ENCODE measurements around the gene NUPR1.
"Not testable (repeated sequence)": the region's sequence is repeated elsewhere in the genome, so short reads cannot be mapped to it uniquely, and the experiment has no call there.

Gene NUPR1

DNA sequence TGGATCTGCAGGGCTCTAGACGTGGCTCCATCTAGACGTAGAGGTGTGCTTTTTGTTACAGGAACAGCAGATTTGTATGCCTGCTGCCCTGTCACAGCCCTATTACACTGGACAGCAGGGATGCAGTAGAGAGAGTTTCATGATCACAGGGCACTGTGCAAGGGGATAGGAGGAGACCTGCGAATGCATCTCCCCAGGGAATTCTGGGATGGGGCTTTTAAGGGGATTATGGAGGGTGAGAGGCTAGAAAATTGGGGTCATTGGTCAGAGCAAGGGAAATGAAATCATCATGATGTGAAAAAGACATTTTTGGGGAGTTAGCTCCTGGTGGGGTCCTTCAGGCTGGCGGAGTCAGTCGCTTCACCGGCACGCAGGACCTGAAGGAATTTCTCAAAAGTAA, 3.9 kb upstream of the NUPR1 start:
- TF ChIP-seq POLR2A (IDR thresholded peaks at IDR 0.05; ENCODE audit: low read length) (no peak), GATA1 (IDR thresholded peaks at IDR 0.05; ENCODE audit: low read depth, low read length) (no peak)
- DNase-seq, result no peak

- no peak for DNase-seq
- TF ChIP-seq GATA1 (IDR thresholded peaks at IDR 0.05; ENCODE audit: low read depth, low read length) (no peak), POLR2A (IDR thresholded peaks at IDR 0.05; ENCODE audit: low read length) (no peak)
Observed at GRCh38 chr16:28540346-28540745, 1.6 kb upstream of the NUPR1 start.

GRCh38 chr16:28537964-28538732, 626 bp downstream of the NUPR1 start:
- DNase-seq, result no peak
- no peak for TF ChIP-seq GATA1 (IDR thresholded peaks at IDR 0.05; ENCODE audit: low read depth, low read length)
- TF ChIP-seq POLR2A (IDR thresholded peaks at IDR 0.05; ENCODE audit: low read length), result no peak

DNA sequence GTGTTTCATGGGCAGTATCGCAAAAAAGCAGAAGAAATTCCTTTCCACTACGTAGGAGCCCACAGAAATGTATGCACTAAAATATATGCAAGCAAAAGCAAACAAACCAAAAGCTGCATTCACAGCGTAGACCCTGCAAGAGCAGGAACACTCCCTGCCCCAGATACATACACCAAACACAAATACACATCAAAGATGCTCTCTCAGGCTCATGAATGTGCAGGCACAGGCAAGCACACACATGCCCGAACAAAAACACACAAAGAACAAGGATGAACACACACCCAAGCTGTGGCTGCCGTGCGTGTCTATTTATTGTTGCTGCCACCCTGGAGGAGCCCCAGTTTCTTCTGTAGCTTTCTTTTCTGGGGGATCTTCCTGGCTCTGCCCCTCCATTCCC, 1.7 kb downstream of the NUPR1 start:
- no peak for DNase-seq
- no peak for TF ChIP-seq GATA1 (IDR thresholded peaks at IDR 0.05; ENCODE audit: low read depth, low read length)
- TF ChIP-seq POLR2A (IDR thresholded peaks at IDR 0.05; ENCODE audit: low read length), result no peak

DNA sequence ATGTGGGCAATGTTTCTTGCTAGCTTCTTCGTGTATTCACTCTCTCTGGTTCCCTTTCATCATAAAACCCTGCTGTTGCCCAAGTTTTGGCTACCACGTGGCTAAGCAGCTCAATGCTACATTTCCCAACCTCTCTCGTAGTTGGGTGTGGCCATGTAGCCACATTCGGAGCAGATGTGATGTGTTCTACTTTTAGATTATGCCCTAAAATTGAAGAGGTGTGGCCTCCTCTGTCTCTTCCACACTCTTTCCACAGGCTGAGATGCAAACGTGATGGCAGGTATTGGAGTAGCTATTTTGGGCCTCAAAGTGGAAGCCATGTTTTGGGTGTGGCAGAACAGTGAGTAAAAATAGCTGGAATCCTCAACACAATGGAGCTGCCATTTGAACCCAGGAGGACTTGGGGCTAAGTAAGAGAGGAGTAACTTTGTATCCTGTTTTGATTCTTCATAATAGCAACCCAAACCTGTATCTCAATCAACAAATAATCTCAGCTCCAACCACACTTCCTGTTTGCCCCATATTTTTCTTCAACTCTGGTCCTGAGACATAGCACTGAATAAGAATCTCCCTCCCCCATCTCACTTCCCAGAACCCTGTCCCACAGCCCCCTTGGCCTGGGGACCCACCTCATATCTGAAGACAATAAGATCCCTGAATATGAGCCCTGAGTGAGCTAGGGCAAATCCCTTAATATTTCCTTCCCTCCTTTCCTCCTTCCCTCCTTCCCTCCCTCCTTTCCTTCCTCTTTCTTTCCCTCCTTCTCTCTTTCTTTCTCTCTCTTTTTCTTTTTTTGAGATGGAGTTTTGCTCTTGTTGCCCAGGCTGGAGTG, 4.0 kb downstream of the NUPR1 start:
- TF ChIP-seq GATA1 (IDR thresholded peaks at IDR 0.05; ENCODE audit: low read depth, low read length) (no peak), POLR2A (IDR thresholded peaks at IDR 0.05; ENCODE audit: low read length) (no peak)
- no peak for DNase-seq

DNA sequence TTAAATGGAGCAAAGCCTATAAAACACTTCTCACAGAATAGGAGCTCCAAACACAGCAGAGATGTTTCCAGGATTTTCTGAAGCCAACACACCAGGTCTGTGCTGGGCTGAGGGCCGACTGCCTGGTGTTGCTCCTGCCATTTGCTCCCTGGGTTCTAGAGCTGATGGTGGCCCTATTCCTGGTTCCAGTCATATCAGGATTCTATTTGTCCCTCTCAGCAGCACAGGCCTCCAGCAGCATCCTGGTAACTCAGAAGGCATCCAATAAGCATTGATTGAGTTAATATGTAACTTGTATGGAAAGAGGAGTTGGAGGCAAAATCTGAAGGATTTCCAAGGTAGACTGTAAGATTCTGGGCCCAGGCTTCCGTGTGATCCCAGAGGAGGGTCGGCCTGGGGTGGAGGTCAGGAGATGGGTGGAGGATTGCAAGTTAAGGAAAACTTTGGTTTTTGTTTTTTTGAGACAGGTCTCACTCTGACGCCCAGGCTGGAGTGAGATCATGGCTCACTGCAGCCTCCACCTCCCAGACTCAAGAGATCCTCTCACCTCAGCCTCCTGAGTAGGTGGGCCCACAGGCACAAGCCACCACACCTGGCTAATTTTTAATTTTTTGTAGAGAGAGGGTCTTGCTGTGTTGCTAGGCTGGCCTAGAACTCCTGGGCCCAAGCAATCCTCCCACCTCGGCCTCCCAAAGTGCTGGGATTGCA, 5.7 kb downstream of the NUPR1 start:
- TF ChIP-seq POLR2A (IDR thresholded peaks at IDR 0.05; ENCODE audit: low read length) (no peak), GATA1 (IDR thresholded peaks at IDR 0.05; ENCODE audit: low read depth, low read length) (no peak)
- no peak for DNase-seq

DNA sequence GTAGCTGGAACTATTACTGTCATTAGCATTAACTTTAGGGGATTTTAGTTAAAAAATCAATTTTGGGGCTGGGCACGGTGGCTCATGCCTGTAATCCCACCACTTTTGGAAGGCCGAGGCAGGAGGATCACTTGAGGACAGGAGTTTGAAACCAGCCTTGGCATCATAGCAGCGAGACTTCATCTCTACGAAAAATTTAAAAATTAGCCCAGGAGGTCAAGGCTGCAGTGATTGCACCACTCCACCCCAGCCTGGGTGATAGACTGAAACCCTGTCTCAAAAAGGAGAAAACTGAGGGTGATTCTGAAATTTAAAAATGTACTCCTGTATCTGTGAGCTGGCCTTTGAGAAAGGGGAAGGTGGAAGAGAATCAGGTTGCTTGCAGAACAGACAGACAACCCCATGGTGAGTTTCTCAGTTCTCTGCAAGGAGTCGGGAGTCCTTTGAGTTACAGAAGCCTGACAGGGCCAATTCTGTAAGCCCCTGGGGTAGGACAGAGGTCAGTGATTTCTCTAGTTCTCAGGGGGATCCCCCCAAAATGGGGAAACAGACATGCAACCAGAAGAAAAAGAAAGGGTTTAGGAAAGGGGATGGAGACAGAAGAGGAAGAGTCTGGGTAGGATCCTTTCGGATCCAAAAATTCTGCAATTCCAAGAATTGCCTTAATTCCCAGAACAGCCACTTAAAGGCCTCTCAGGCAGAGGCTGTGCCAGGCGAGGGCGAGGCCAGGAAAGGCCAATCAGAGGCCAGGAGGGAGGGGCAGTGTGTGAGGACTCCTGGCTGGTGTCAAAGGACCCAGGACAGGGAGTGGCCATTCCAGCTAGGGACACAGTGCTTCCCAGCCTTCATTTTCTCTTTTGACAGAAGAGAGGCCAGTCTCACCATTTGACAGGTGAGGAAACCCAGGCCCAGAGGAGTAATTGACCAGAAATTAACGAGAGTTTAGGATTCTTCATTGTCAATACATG, 6.7 kb downstream of the NUPR1 start:
- no peak for DNase-seq
- TF ChIP-seq POLR2A (IDR thresholded peaks at IDR 0.05; ENCODE audit: low read length) (no peak), GATA1 (IDR thresholded peaks at IDR 0.05; ENCODE audit: low read depth, low read length) (no peak)

- no peak for DNase-seq
Observed at GRCh38 chr16:28529124-28529523, 9.7 kb downstream of the NUPR1 start.

GRCh38 chr16:28528463-28528867, 10.3 kb downstream of the NUPR1 start:
- no peak for TF ChIP-seq GATA1 (IDR thresholded peaks at IDR 0.05; ENCODE audit: low read depth, low read length)
- DNase-seq, result no peak

More at GRCh38 chr16:28529124-28529523, 9.7 kb downstream of the NUPR1 start:
- TF ChIP-seq POLR2A (IDR thresholded peaks at IDR 0.05; ENCODE audit: low read length) (no peak), GATA1 (IDR thresholded peaks at IDR 0.05; ENCODE audit: low read depth, low read length) (no peak)

DNA sequence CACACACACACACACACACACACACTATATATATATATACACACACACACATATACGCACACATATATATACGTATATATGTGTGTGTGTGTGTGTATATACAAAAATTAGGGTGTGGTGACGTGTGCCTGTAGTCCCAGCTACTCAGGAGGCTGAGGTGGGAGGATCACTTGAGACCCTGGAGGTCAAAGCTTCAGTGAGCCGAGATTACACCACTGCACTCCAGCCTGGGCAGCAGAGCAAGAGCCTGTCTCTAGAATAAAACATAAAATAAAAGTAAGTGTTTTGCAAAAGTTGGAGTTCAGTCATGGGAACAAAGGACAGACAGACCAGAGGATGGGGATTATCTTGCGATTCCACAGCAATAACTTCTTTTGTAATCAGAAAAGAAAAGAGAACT, 10.8 kb downstream of the NUPR1 start:
- no peak for DNase-seq
- TF ChIP-seq GATA1 (IDR thresholded peaks at IDR 0.05; ENCODE audit: low read depth, low read length), result no peak
- no peak for TF ChIP-seq POLR2A (IDR thresholded peaks at IDR 0.05; ENCODE audit: low read length)

- not testable (repeated sequence) for DNase-seq
Observed at GRCh38 chr16:28527100-28527785, 11.5 kb downstream of the NUPR1 start.

GRCh38 chr16:28526201-28527099, 12.3 kb downstream of the NUPR1 start:
- DNase-seq, result no peak
- no peak for TF ChIP-seq GATA1 (IDR thresholded peaks at IDR 0.05; ENCODE audit: low read depth, low read length)
- no peak for TF ChIP-seq POLR2A (IDR thresholded peaks at IDR 0.05; ENCODE audit: low read length)

Measured in erythroblast (primary cell).